Activated T-helper 1 cell treated with anti-CD3 and anti-CD28 coated beads, Interleukin-12 subunit alpha, Interleukin-12 subunit beta, Interleukin-2, Interleukin-4 antibody, amounts not matched to agents 30 ng/mL and 10 ng/mL and 1 ng/mL, durations not matched to agents 14 hours and 24 hours and 36 hours (primary cell): ENCODE data around the gene SLC39A13. TPM values are rescaled to one million over a fixed set of nuclear protein-coding genes. Genes with fewer than 3 reads are reported as not detected.

ENCODE experiments used
- DNase-seq: peaks from one replicate; pipeline ENCODE4 v3.0.0; 2021; ENCODE audit warnings: low spot score
- H3K27ac Mint-ChIP-seq: one replicate; pipeline ENCODE4 v1.8.0; 2021; ENCODE audit warnings: mild to moderate bottlenecking, mixed read lengths
- H3K27me3 Mint-ChIP-seq: one replicate; pipeline ENCODE4 v1.8.0; 2022; ENCODE audit warnings: mild to moderate bottlenecking, moderate library complexity, mixed read lengths; ENCODE audit not compliant: insufficient read depth
- H3K36me3 Mint-ChIP-seq: one replicate; pipeline ENCODE4 v1.8.0; 2021; ENCODE audit warnings: low read depth, mixed read lengths
- H3K4me1 Mint-ChIP-seq: one replicate; pipeline ENCODE4 v1.8.0; 2021; ENCODE audit warnings: low read depth, mixed read lengths
- H3K4me3 Mint-ChIP-seq: one replicate; pipeline ENCODE4 v1.8.0; 2021; ENCODE audit warnings: mild to moderate bottlenecking, moderate library complexity, mixed read lengths
- H3K9me3 Mint-ChIP-seq: one replicate; pipeline ENCODE4 v1.8.0; 2021; ENCODE audit warnings: mixed read lengths
- intact Hi-C: fragments of 100-400 bp; cut with micrococcal nuclease; formaldehyde crosslinking; loops from one replicate; pipeline ENCODE4 v1.15.1; 2024
- total RNA-seq: library from RNA; stranded (reverse); gene quantifications from 2 replicates; pipeline ENCODE4 v1.2.3, GENCODE V29; 2022

Gene SLC39A13
- total RNA-seq, 1 donor from 2014 or later: 15.5 TPM

DNA sequence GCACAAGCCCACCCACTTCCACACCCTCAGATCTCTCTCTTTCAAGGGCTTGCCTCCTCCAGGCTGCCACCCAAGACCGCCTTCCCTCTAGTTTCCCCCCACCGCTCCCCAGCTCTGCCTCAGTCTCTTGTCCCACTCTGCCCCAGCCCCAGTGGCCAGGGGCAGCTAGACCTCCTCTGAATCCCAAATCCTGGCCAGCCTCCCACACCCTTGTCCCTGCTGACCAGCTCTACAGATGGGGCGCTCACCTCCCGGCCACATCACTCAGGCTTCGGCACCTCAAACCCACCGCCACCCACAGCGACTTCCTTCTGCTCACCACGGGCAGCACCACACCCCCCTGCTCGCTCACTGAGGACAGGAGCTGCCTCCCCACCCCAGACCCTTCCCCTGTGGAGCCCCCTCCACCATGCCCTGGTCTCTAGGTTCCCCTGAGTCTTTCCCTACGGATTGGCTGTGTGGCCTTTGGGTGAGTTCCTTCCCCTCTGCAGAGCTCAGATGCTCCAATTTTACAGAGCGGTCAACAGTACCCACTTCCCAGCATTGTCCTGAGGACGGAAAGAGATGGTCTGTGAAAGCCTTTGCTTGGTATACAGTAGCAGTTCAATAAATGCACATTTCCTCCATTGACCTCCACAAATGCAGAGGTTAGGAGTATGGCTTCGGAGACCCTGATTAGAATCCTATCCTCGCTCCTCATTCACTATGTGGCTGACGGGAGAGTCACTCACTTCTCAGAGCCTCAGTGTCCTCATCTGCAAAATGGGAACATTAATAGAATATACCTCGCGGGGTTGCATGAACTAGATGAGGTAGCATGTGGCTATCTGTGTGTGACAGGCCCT lies 18.6 kb upstream of the SLC39A13 start:
- H3K27ac Mint-ChIP-seq: no peak overlapping the region
- H3K9me3 Mint-ChIP-seq: no peaks in the 10 kb centered on the region
- no peaks in the 10 kb centered on the region for H3K36me3 Mint-ChIP-seq
- peaks cover 2% of the 10 kb centered on the region for H3K27me3 Mint-ChIP-seq
- DNase-seq: no peak
- intact Hi-C loops: no loop called here
- no peak overlapping the region for H3K4me3 Mint-ChIP-seq
- H3K4me1 Mint-ChIP-seq: no peaks in the 10 kb centered on the region

DNA sequence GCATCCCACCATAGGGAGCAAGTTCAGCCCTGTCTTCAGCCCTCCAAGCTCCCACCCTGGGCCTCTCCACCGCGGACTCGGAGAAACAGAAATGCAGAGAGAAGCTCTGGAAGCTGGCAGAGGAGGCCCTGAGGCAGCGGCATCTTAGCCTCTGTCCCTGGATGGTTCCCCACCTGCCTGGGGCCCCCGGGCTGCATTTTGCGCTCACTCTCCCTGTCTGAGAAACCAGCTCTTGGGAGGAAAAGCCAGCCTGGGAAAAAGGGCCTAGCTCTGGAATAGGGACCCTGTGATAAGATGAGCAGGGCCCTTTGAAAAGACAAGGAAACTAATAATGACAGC lies 18.0 kb upstream of the SLC39A13 start:
- Mint-ChIP-seq H3K27ac (no peak overlapping the region), H3K4me3 (no peak overlapping the region), H3K4me1 (peaks cover under 1% of the 10 kb centered on the region), H3K36me3 (no peaks in the 10 kb centered on the region), H3K27me3 (peaks cover 2% of the 10 kb centered on the region), H3K9me3 (no peaks in the 10 kb centered on the region)
- no peak for DNase-seq
- intact Hi-C loops: no loop called here

DNA sequence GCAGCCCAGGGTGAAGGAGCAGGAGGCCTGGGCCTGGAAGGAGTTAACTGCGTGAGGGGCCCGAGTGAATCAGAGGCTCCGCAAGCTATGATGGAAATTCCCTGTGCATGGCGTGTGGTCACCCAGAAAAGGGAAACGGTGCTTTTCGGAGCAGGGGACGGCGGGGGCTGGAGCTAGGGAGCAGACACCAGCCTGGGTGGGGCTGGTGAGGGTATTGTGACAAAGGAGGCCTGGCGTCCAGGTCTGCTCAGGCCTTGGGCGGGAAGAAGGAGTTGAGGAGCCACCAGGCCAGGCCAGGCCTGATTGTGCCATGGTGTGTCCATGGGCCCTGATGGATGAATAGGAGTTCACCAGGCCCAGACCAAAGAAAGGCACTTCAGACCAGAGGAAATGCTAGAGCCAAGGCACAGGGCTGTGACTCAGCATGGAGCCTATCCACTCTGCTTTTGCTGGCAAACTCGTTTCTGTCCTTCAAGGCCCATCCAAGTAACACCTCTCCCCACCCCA lies 17.3 kb upstream of the SLC39A13 start:
- Mint-ChIP-seq H3K4me1 (peaks cover 8% of the 10 kb centered on the region), H3K4me3 (no peak overlapping the region), H3K27me3 (no peaks in the 10 kb centered on the region), H3K36me3 (no peaks in the 10 kb centered on the region), H3K9me3 (no peaks in the 10 kb centered on the region), H3K27ac (peak overlapping the region; percentile 72)
- intact Hi-C loops: no loop called here
- DNase-seq: no peak

DNA sequence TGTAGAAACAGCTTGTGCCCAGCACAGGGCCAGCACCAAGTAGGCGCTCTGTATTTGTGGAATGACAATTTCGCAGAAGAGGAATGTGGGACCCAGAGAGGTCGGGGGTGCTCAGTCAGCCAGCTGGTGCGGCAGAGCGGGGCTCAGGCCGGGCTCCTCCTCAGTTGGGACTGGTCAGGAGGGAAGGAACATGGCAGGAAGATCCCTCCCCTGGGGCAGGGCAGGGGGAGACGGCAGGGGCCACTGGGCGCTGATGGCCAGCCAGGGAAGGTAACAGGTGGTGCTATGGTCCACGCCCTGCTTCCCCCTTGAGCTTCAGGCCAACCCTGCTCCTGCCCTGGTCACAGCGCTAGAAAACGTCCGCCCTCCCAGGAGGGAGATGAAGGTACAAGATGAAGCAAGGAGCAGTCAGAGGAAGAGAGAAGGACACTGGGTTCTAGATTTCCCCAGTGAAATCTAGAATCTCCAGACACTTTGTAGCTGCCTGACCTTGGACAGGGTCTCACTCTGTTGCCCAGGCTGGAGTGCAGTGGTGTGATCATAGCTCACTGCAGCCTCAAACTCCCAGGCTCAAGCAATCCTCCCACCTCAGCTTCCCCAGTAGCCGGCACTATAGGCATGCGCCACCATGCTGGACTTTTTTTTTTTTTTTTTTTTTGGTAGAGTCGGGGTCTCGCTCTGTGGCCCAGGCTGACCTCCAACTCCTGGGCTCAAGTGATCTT lies 16.5 kb upstream of the SLC39A13 start:
- H3K4me3 Mint-ChIP-seq: no peak overlapping the region
- no peaks in the 10 kb centered on the region for H3K9me3 Mint-ChIP-seq
- intact Hi-C loops: no loop called here
- H3K27ac Mint-ChIP-seq: peak overlapping the region; percentile 18
- H3K36me3 Mint-ChIP-seq: no peaks in the 10 kb centered on the region
- H3K27me3 Mint-ChIP-seq: no peaks in the 10 kb centered on the region
- DNase-seq: no peak
- H3K4me1 Mint-ChIP-seq: peaks cover 8% of the 10 kb centered on the region

DNA sequence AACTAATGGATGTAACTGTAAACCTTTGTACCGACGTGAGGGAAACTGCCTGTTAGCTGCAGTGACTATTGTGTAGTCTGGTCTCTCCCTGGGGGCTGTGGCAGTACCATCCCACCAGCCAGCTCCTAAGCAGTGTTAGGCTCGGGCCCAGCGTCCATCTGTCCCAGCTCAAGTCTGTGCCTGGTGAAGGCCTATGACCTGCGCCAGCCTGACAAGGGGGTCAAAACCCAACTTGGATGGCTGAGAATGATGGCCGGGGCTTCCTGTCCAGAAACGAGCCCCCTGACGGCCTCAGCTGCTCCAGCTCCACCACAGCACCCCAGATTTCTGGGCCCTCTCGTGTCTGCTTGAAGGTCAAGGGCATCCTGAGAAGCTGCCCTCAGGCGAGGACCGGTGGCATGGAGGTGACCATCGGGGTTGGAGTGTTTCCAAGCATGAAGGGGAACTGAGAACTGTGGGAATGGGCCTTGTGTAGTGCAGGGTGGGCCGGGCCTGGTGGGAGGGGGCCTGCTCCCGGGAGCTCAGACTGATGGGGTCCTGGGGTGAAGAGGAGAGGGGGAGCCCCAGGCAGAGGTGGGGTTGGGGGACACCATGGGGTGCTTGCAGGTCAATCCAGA lies 15.7 kb upstream of the SLC39A13 start:
- no peaks in the 10 kb centered on the region for H3K36me3 Mint-ChIP-seq
- H3K4me3 Mint-ChIP-seq: no peak overlapping the region
- no peaks in the 10 kb centered on the region for H3K27me3 Mint-ChIP-seq
- no peak for DNase-seq
- H3K9me3 Mint-ChIP-seq: no peaks in the 10 kb centered on the region
- peaks cover 8% of the 10 kb centered on the region for H3K4me1 Mint-ChIP-seq
- peak overlapping the region; percentile 18 for H3K27ac Mint-ChIP-seq
- intact Hi-C loops: no loop called here

DNA sequence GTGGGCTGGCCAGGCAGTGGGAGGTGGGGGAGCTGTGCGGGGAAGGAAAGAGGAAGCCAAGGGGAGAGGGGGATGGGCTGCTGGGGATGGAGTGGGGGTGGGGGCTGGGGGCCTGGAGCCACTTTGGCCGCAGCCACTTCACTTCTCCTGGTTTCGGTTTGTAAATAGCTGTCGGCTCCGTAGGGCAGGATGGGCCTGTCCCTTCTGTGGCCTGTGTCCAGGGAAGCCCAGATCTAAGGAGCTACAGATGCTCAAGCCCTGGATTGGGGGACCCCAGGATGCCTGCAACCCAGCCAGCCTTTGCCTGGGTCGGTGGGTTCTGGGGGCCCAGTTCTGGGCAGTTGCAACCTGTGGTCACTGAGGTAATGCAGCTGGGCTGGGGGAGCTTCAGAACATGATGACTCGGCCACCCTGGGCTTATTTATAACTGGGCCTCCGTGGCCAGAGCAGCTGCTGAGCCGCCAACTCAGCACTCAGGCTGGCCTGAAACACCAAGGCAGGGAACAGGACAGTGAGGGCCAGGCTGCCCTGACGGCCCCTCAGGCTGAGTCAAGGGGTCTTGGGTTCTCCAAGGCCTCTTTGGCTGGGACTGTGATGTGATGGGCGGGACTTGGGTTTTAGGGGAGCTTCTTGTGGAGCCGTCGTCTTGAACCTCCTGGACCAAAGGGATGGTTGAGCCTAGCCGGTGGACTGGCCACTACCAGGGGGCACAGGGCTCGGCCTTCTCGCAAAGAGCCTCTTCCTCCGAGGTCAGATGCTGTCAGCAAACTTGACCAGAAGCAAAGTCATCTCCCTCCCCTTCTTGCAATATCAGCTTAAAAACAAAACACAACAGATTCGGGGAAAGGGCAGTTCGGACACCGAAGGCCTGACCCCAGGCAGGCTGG lies 15.0 kb upstream of the SLC39A13 start:
- H3K9me3 Mint-ChIP-seq: no peaks in the 10 kb centered on the region
- intact Hi-C loops: loop anchor here (1.0 to 2.0 kb wide), 4 partner anchors 15 to 249 kb away; partner anchors contain the start of genes MTCH2, PSMC3 and SLC39A13
- no peaks in the 10 kb centered on the region for H3K27me3 Mint-ChIP-seq
- peak overlapping the region; percentile 65 for H3K27ac Mint-ChIP-seq
- H3K4me3 Mint-ChIP-seq: no peak overlapping the region
- DNase-seq: no peak
- H3K4me1 Mint-ChIP-seq: peaks cover 8% of the 10 kb centered on the region
- no peaks in the 10 kb centered on the region for H3K36me3 Mint-ChIP-seq

DNA sequence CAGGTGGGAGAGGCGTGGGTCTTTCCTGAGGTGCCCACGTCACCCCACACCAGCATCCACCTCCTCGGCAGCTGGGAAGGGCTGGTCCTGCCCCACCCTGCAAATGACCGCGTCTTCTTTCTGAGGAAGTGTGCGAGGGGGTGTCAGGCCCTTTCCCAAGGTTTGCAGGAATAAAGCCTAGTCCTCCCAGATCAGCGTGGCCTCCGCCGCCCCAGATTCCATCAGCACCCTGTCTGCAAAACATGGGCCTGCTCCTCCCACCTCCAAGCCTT lies 14.4 kb upstream of the SLC39A13 start:
- peak overlapping the region; percentile 87 for H3K27ac Mint-ChIP-seq
- intact Hi-C loops: loop anchor here (1.0 to 2.0 kb wide), 4 partner anchors 15 to 248 kb away; partner anchors contain the start of genes MTCH2, PSMC3 and SLC39A13
- H3K4me1 Mint-ChIP-seq: peaks cover 8% of the 10 kb centered on the region

DNA sequence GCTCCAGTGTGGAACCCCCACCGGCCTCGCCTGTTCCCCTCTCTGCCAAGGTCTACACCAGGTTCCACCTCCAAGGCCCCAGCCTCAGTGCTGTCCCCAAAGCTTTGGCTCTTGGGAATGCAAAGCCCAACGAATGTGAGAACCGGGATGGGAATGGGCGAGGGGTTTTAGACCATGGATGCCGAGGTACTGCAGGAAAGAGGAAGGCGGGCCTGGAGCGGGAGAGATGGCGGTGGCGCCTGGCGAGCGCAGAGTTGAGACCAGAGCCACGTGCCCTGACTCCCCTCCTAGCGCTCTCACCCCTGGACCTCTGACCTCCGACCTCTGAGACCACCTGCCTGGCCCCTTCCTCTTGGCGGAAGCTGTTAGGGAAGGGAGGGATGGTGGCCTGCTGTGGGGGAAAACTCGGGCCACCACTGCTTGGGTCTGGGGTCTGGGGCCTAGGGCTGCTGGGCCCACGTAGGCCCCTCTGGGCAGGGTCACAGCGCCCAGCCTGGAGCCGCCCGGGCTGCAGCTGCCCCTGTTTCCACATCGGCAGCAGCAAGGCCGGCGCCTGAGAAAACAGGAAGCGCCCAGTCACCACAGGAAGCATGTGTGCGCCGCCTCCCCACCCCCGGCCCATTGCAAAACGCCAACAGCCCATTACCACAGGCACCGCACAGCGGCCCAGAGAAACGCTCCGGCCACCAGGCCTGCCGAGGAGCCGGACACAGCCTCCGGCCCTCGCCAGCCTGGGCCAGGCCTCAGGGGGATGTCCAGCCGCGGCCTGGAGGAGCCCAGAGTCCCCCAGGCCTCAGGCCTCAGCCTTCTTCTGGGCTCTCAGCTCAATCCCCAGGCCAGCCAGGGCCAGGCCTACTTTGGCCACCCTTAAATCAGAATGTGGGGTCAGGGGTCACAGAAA lies 13.8 kb upstream of the SLC39A13 start:
- Mint-ChIP-seq H3K27ac (peak overlapping the region; percentile 87), H3K36me3 (no peaks in the 10 kb centered on the region), H3K4me3 (no peak overlapping the region), H3K4me1 (peaks cover 10% of the 10 kb centered on the region), H3K27me3 (no peaks in the 10 kb centered on the region), H3K9me3 (no peaks in the 10 kb centered on the region)
- peak; percentile 53 for DNase-seq
- intact Hi-C loops: loop anchor here (1.0 to 2.0 kb wide), 4 partner anchors 14 to 248 kb away; partner anchors contain the start of genes MTCH2, PSMC3 and SLC39A13

More for the DNA sequence above, 14.4 kb upstream of the SLC39A13 start:
- Mint-ChIP-seq H3K36me3 (no peaks in the 10 kb centered on the region), H3K27me3 (no peaks in the 10 kb centered on the region), H3K4me3 (no peak overlapping the region), H3K9me3 (no peaks in the 10 kb centered on the region)
- DNase-seq: no peak

DNA sequence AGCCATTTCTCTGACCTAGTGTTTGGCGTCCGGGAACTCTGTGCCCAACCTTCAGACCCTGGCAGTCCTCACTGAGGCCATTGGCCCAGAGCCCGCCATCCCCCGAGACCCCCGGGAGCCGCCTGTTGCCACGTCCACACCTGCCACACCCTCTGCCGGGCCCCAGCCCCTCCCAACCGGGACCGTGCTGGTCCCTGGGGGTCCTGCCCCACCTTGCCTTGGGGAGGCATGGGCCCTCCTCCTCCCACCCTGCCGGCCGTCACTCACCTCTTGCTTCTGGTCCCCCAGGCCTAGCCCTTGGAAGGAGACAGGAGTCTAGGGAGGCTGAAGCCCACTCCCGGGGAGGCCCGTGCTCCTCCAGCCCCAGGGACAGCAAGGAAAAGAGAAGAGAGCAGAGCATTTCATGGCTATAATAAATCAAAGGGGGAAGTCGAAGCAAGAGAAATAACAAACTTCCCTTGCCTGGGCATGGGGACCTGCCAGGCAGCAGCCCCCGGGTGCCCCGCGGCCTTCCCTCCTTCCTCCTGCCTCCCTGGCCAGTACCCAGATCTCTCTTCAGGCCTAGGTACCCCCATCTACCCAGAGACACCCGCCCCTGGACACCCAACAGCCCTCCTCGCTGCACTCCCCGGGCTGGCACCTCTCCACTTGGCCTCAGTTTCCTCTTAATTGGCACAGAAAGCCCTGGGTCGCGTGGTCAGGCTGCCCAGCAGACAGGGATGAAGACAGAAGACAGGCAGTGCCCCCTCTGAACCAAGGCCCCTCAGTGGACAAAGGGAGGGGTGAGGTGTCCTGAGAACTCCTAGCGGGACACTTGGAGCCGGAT lies 13.0 kb upstream of the SLC39A13 start:
- intact Hi-C loops: loop anchor here (2.0 kb wide), 1 partner anchor 13 kb away; the partner anchor contains the start of gene SLC39A13
- no peaks in the 10 kb centered on the region for H3K9me3 Mint-ChIP-seq
- peaks cover 15% of the 10 kb centered on the region for H3K4me1 Mint-ChIP-seq
- no peaks in the 10 kb centered on the region for H3K27me3 Mint-ChIP-seq
- DNase-seq: no peak
- no peaks in the 10 kb centered on the region for H3K36me3 Mint-ChIP-seq
- no peak overlapping the region for H3K4me3 Mint-ChIP-seq
- peak overlapping the region; percentile 87 for H3K27ac Mint-ChIP-seq

DNA sequence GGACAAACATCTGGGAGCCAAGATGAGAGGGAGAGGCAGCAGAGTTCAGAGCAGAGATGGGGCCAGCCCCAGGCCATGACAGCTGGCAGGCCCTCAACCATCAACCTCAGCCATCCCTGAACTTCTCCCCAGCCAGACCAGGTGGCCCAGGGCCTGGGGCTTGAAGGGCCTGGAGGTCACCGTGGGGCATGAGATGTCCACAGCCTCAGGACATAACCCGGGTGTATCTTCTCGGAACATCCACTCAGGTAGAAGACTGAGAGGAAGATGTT lies 12.4 kb upstream of the SLC39A13 start:
- intact Hi-C loops: no loop called here
- H3K27me3 Mint-ChIP-seq: no peaks in the 10 kb centered on the region
- peak overlapping the region; percentile 87 for H3K27ac Mint-ChIP-seq
- DNase-seq: no peak
- H3K4me1 Mint-ChIP-seq: peaks cover 20% of the 10 kb centered on the region
- no peak overlapping the region for H3K4me3 Mint-ChIP-seq
- H3K36me3 Mint-ChIP-seq: no peaks in the 10 kb centered on the region
- no peaks in the 10 kb centered on the region for H3K9me3 Mint-ChIP-seq

DNA sequence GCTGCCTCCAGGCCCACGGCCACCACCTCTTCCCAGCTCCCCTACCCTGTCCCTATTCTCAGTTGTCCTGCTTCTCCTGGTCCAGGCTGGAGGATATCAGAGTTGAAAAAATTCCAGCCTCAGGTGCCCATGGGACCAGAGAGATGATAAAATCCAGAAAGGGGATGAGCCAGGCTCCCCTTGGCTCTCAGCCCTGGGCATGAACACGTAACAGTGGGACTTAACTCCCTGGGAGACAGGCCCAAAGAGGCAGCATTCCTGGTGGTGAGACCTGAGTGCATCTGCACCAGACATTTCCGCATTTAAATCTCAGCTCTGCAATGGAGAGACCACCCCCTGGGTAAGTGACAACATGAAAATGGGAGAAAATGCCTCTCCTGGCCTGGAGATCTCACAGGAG lies 10.4 kb upstream of the SLC39A13 start:
- Mint-ChIP-seq H3K4me1 (peaks cover 22% of the 10 kb centered on the region), H3K27me3 (peaks cover 2% of the 10 kb centered on the region)

More for the DNA sequence above, 10.4 kb upstream of the SLC39A13 start:
- Mint-ChIP-seq H3K27ac (no peak overlapping the region), H3K36me3 (no peaks in the 10 kb centered on the region), H3K9me3 (no peaks in the 10 kb centered on the region), H3K4me3 (no peak overlapping the region)
- intact Hi-C loops: no loop called here
- no peak for DNase-seq
